ENCODE measurements around the gene ADRA1B. TPM values are rescaled to one million over a fixed set of nuclear protein-coding genes. Genes with fewer than 3 reads are reported as not detected.

The ADRA1B gene
- total RNA-seq, 1 experiment from 2014 or later = 8.3 TPM

- BruUV-seq (replicated peaks) = no TSS peak
- ATAC-seq (no peak), DNase-seq (ENCODE audit: low read depth, low spot score) (no peak)
- Histone ChIP-seq H3K4me1 (ENCODE audit: control insufficient read depth, insufficient read depth, low read length) (no peaks in the 10 kb centered on the region), H3K27ac (ENCODE audit: low read length) (no peak overlapping the region), H3K27me3 (ENCODE audit: control insufficient read depth, insufficient read depth, low read length) (no peaks in the 10 kb centered on the region), H3K9me3 (ENCODE audit: control insufficient read depth, insufficient read depth, low read depth, low read length) (no peaks in the 10 kb centered on the region), H3K36me3 (ENCODE audit: control insufficient read depth, insufficient read depth, low read length) (no peaks in the 10 kb centered on the region), H3K4me3 (ENCODE audit: low read depth in 2 of 2, low read length in 2 of 2) (no peak overlapping the region)
- TF ChIP-seq POLR2AphosphoS5 (IDR thresholded peaks at IDR 0.05; ENCODE audit: low read depth, low read length) (no peak), TCF7L2 (IDR thresholded peaks at IDR 0.05; ENCODE audit: low read depth, low read length) (no peak), REST (IDR thresholded peaks at IDR 0.05; ENCODE audit: insufficient read depth in 1 of 2, low read depth in 2 of 2, low read length in 1 of 2) (no peak), SIN3A (IDR thresholded peaks at IDR 0.05; ENCODE audit: borderline replicate concordance, insufficient read depth, low read depth, low read length) (no peak), CTCF (IDR thresholded peaks at IDR 0.05) (no peak)
- intact Hi-C loops (cut with micrococcal nuclease; ENCODE audit: unreplicated experiment) = no loop called here
- in situ Hi-C loops (cut with HindIII; ENCODE audit: low pct_unique_long_range_greater_than_20kb, low sequenced_read_pairs) = no loop called here
- ChIA-PET POLR2A (no interaction called here), CTCF (no interaction called here)
Observed at GRCh38 chr5:159978358-159978757, 62.1 kb downstream of the ADRA1B start.

- DNase-seq (ENCODE audit: low read depth, low spot score) = no peak
Observed at GRCh38 chr5:159982421-159983173, 66.3 kb downstream of the ADRA1B start.

More at GRCh38 chr5:159982421-159983173, 66.3 kb downstream of the ADRA1B start:
- in situ Hi-C loops (cut with HindIII; ENCODE audit: low pct_unique_long_range_greater_than_20kb, low sequenced_read_pairs) = no loop called here
- CTCF ChIA-PET = no interaction called here
- BruUV-seq (replicated peaks) = no TSS peak
- H3K27me3 ChIP-seq (ENCODE audit: control insufficient read depth, insufficient read depth, low read length) = no peaks in the 10 kb centered on the region; the same call in 1 of the 2 replicates
- intact Hi-C loops (cut with micrococcal nuclease; ENCODE audit: unreplicated experiment) = loop anchor here (10.0 kb wide), 1 partner anchor 828 kb away; no protein-coding TSS in a partner anchor
- no peak overlapping the region for H3K4me3 ChIP-seq (ENCODE audit: low read depth in 2 of 2, low read length in 2 of 2)
- TF ChIP-seq REST (IDR thresholded peaks at IDR 0.05; ENCODE audit: insufficient read depth in 1 of 2, low read depth in 2 of 2, low read length in 1 of 2) (no peak), TCF7L2 (IDR thresholded peaks at IDR 0.05; ENCODE audit: low read depth, low read length) (no peak), CTCF (IDR thresholded peaks at IDR 0.05) (no peak), SIN3A (IDR thresholded peaks at IDR 0.05; ENCODE audit: borderline replicate concordance, insufficient read depth, low read depth, low read length) (no peak), POLR2AphosphoS5 (IDR thresholded peaks at IDR 0.05; ENCODE audit: low read depth, low read length) (no peak)
- no peak for ATAC-seq
- H3K36me3 ChIP-seq (ENCODE audit: control insufficient read depth, insufficient read depth, low read length) = no peaks in the 10 kb centered on the region
- POLR2A ChIA-PET = no interaction called here
- H3K9me3 ChIP-seq (ENCODE audit: control insufficient read depth, insufficient read depth, low read depth, low read length) = no peaks in the 10 kb centered on the region
- no peaks in the 10 kb centered on the region for H3K4me1 ChIP-seq (ENCODE audit: control insufficient read depth, insufficient read depth, low read length)
- no peak overlapping the region for H3K27ac ChIP-seq (ENCODE audit: low read length)

Measured in Panc1 (cell line).